Pancreas (tissue), 10 donors: ENCODE results near the gene CPSF4L. TPM values are rescaled to one million over a fixed set of nuclear protein-coding genes. Genes with fewer than 3 reads are reported as not detected.
A peak's percentile ranks its signal among the peaks of the same experiment; 100 is the strongest.

Source experiments
- ATAC-seq, 4 donors: fragments of 200-7000 bp; cut with Tn5 transposase; one replicate each; pipeline versions ENCODE4 v1.8.0 to v1.9.1; 2020; ENCODE audit warnings: mild to moderate bottlenecking in 4 of 4, moderate library complexity in 4 of 4
- DNase-seq, 6 donors: peaks; one replicate each; pipeline ENCODE4 v3.0.0-alpha.2; 2020
- FAIRE-seq: peaks from 2 replicates; lab custom pipeline; 2012; peaks lifted over from hg19 to GRCh38; lab: Jason Lieb, UNC
- H3K27ac ChIP-seq, 4 donors: fragments of 200-600 bp; sonication (generic); 1 replicate in 3 of 4; 2 replicates in 1 of 4; pipeline versions ENCODE4 v1.5.0 to v1.8.0; 2020
- H3K27me3 ChIP-seq, 4 donors: fragments of 200-600 bp; one replicate each; pipeline ENCODE4 v1.8.0; 2021
- H3K36me3 ChIP-seq, 3 donors: fragments of 200-600 bp; sonication (generic) in 1 of 3; one replicate each; pipeline versions ENCODE4 v1.5.0 to v1.8.0; 2020 to 2021
- H3K4me1 ChIP-seq, 3 donors: fragments of 200-600 bp; one replicate each; pipeline ENCODE4 v1.8.0; 2021
- H3K4me3 ChIP-seq, 4 donors: fragments of 200-600 bp; sonication (generic) in 2 of 4; one replicate each; pipeline versions ENCODE4 v1.5.0 to v1.8.0; 2020 to 2021
- H3K9me3 ChIP-seq, 4 donors: fragments of 200-600 bp; one replicate each; pipeline ENCODE4 v1.8.0; 2021
- WGBS, 2 donors: extraction: QIAGEN DNeasy Blood & Tissue Kit; methylation state at CpG; one replicate each; pipeline ENCODE4 v1.1.7; 2013; 5-methylcytosine and 5-hydroxymethylcytosine counted together
- intact Hi-C, 3 donors: fragments of 100-400 bp; cut with DNase I; formaldehyde crosslinking; loops; one replicate each; pipeline versions ENCODE4 v1.11.1 to v1.14.2; 2022
- polyA plus RNA-seq, 2 donors: library from polyadenylated mRNA; stranded (reverse); fragments of 200-250 nt; gene quantifications; one replicate each; pipeline ENCODE4 v1.2.3, GENCODE V29; 2013
- total RNA-seq, 6 donors: library from RNA; stranded (reverse); fragmentation: NEBNext Ultra II Directional in 4 of 6; extraction: Animal tissue kit (Norgen Biotek cat#: 25700) in 4 of 6; gene quantifications; one replicate each; pipeline versions ENCODE4 v1.2.1 to v1.2.4, GENCODE V29; 2021 to 2023
- TF ChIP-seq, protein P1 (sequence below), 4 donors: fragments of 200-600 bp; sonication (generic) in 3 of 4; IDR thresholded peaks; one replicate each; pipeline versions ENCODE4 v1.5.0 to v1.8.0; 2021; ENCODE audit warnings: antibody characterized with exemption in 4 of 4
- donor health status: healthy with polysubstance abuse.
- donor health status: DM: no; HTN: no; CAD: no; lungs with moderate emphysema.
- donor health status: DM: no; HTN: no; CAD: no.
- donor health status: control.
- donor health status: control.
- donor health status: Bipolar disorder and iron deficiency.
- donor health status: DM: yes; HTN: yes; CAD: no.
- donor health status: DM: no; HTN: no; CAD: no.
- donor health status: DM: no; HTN: no; CAD: no.
- donor health status: DM: yes; HTN: yes; CAD: no.

Gene CPSF4L
- total and polyA plus RNA-seq, 8 donors, result 0.19 to 0.67 (median 0.21) TPM; not detected in 4

DNA sequence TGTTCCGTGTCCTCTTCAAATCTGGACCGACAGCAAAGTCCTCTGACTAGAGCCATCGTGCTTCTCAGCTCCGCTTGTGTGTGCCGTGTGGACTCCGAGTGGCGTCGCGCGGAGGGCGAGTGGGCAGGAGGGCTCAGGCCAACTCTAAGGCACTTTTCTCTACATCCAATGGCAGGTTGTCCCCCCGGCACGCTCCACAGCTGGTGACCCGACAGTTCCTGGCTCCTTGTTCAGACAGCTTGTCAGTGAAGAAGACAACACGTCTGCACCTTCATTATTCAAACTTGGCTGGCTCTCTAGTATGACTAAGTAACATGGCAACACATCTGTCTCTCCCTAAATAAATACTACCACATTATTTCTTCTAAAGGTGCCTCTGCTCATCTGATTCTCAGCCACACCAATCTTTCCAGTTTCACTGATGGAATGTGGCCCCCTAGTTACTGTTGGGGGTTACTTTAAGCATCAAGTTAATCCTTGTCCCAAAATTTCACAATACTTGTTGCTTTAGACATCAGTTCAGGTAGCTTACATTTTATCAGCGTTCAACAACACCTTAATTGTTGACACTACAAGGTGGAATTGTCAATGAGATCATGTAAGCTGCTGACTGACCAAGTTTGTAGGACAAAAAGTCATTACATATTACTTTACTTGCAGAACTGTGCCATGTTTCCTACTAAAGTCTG lies 53.4 kb downstream of the CPSF4L start:
- WGBS, 2 donors, result 84 to 90% methylated on average over 16 of the region's 16 CpGs
- no peak for FAIRE-seq
- peaks cover 8 to 10% (median 9%) of the 10 kb centered on the region in 3 donors for H3K4me1 ChIP-seq
- intact Hi-C loops, result no loop called here
- no peak for DNase-seq
- H3K36me3 ChIP-seq, result peaks cover 6 to 50% (median 36%) of the 10 kb centered on the region in 3 donors
- H3K9me3 ChIP-seq, result no peaks in the 10 kb centered on the region
- no peak overlapping the region for H3K27ac ChIP-seq
- no peaks in the 10 kb centered on the region for H3K27me3 ChIP-seq
- H3K4me3 ChIP-seq, result no peak overlapping the region
- no peak for ATAC-seq
- TF ChIP-seq, protein P1, sequence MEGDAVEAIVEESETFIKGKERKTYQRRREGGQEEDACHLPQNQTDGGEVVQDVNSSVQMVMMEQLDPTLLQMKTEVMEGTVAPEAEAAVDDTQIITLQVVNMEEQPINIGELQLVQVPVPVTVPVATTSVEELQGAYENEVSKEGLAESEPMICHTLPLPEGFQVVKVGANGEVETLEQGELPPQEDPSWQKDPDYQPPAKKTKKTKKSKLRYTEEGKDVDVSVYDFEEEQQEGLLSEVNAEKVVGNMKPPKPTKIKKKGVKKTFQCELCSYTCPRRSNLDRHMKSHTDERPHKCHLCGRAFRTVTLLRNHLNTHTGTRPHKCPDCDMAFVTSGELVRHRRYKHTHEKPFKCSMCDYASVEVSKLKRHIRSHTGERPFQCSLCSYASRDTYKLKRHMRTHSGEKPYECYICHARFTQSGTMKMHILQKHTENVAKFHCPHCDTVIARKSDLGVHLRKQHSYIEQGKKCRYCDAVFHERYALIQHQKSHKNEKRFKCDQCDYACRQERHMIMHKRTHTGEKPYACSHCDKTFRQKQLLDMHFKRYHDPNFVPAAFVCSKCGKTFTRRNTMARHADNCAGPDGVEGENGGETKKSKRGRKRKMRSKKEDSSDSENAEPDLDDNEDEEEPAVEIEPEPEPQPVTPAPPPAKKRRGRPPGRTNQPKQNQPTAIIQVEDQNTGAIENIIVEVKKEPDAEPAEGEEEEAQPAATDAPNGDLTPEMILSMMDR (IDR thresholded peaks at IDR 0.05), result no peak

DNA sequence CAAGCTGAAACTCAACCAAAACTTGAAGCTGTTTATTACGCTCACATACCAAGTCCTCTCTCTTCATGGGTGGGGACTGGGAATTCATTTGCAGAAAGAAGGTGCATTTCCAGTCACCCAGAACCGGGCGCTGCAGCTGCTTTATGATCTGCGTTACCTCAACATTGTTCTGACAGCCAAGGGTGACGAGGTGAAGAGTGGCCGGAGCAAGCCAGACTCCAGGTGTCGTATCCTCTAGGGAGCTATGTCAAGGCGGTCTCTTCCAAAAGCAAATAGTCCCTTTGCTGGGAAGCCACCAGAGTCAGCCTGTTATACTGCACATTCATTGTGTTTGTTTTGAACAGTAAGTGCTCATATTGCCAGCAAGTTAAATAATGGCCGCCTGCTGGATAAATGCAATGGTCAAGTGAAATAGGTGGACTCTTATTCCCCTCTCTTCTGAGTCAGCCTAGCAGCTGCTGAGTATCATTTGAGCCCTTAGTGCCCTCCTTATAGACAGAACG lies 56.2 kb downstream of the CPSF4L start:
- Histone ChIP-seq H3K4me1 (peaks cover 13 to 27% (median 15%) of the 10 kb centered on the region in 3 donors), H3K4me3 (no peak overlapping the region), H3K27me3 (no peaks in the 10 kb centered on the region), H3K36me3 (peaks cover 9 to 65% (median 51%) of the 10 kb centered on the region in 3 donors), H3K27ac (no peak overlapping the region), H3K9me3 (no peaks in the 10 kb centered on the region)
- TF ChIP-seq, protein P1 (IDR thresholded peaks at IDR 0.05), result no peak
- intact Hi-C loops, result no loop called here
- FAIRE-seq (no peak), ATAC-seq (peak in 2 of 4 donors; percentile 46 to 49), DNase-seq (no peak)
- WGBS, 2 donors, result 86 to 90% methylated on average over 10 of the region's 10 CpGs

DNA sequence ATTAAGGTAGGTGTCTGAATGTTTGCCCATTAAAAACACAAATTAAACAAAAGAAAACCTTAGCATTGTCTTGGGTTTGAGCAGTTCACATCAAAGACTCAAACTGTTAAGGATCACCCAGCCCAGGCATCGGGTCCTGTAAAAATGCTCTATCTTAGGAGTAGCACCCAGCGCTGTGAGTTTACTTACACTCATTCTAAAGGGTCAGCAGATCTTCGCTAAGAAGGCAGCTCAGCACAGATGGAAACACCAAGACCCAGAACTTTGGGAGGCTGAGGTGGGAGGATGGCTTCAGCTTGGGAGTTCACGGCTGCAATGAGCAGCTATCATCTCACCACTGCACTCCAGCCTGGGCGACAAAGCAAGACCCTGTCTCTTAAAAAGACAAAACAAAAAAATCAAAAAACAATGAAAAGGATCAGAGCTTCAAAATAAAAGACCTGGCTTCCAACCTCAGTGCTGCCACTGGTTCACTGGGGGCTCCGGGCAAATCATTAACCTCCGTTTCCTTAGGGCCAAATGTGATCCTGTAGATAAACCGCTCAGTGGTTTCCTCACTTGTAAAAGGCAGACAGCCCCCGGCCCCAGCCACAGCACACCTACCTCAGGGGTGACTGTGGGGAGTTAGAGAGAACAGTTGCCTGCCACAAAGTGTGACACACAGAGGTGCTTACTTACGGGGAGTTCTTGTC lies 57.7 kb downstream of the CPSF4L start:
- DNase-seq (no peak), ATAC-seq (no peak), FAIRE-seq (no peak)
- Histone ChIP-seq H3K27me3 (no peaks in the 10 kb centered on the region), H3K9me3 (no peaks in the 10 kb centered on the region), H3K4me1 (peaks cover 13 to 27% (median 15%) of the 10 kb centered on the region in 3 donors), H3K27ac (peak overlapping the region in 2 of 4 donors; percentile 51 to 65), H3K36me3 (peaks cover 9 to 71% (median 57%) of the 10 kb centered on the region in 3 donors), H3K4me3 (no peak overlapping the region)
- TF ChIP-seq, protein P1 (IDR thresholded peaks at IDR 0.05), result no peak
- 70 to 72% methylated on average over 10 of the region's 10 CpGs for WGBS, 2 donors
- intact Hi-C loops, result no loop called here

DNA sequence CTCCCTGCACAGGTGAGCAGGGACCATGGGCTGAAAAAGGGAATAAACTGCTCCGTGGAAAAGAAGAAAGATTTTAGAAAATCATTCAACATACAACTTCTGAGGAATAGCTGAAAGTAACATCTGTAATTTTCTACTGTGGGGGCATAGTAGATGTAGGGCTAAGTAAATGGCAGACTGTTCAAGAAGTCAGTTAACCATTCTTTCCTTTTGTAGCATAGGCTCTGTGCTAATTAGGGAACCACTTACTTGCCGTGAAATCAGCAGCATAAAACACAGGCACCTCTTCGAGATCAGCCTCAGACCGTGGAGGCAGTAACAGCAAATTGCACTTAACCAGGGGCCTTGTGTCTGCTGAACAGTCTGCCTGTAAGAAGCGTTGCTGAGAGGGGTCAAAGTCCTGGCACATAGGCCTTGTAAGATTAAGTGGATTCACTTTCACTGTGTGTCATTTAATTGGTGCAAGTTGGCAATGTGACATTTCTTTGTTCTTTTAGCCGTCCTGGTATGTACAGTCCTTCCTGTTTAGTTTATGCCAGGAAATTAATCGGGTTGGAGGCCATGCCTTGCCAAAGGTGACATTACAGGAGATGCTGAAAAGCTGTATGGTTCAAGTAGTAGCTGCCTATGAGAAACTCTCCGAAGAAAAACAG lies 58.4 kb downstream of the CPSF4L start:
- Histone ChIP-seq H3K4me1 (peaks cover 13 to 27% (median 15%) of the 10 kb centered on the region in 3 donors), H3K27ac (peak overlapping the region in 3 of 4 donors; percentile 1 to 65 (median 51)), H3K4me3 (no peak overlapping the region), H3K9me3 (no peaks in the 10 kb centered on the region), H3K27me3 (no peaks in the 10 kb centered on the region), H3K36me3 (peaks cover 9 to 71% (median 55%) of the 10 kb centered on the region in 3 donors)
- peak; percentile 69 to 88 (median 82) for ATAC-seq
- WGBS, 2 donors, result 9 to 11% methylated on average over 8 of the region's 8 CpGs
- DNase-seq, result peak in 3 of 6 donors; percentile 54 to 57 (median 57)
- TF ChIP-seq, protein P1 (IDR thresholded peaks at IDR 0.05), result no peak
- intact Hi-C loops, result no loop called here
- FAIRE-seq, result no peak
